WTC11 (cell line): ENCODE data around the gene STRA8. TPM values are rescaled to one million over a fixed set of nuclear protein-coding genes. Genes with fewer than 3 reads are reported as not detected.

ENCODE experiments used
- ATAC-seq: fragments of 200-7000 bp; cut with Tn5 transposase; 2 replicates; pipeline ENCODE4 v1.10.0; 2021; ENCODE audit warnings: mild to moderate bottlenecking, moderate library complexity
- CTCF ChIA-PET: fragments of 300-600 bp; sonication (Branson Sonifier 250); formaldehyde crosslinking; loops from one replicate; lab custom pipeline; 2021; ENCODE audit warnings: antibody characterized with exemption; lab: Charles Lee
- POLR2A ChIA-PET: fragments of 350-600 bp; sonication (Branson Sonifier 250); formaldehyde crosslinking; loops from one replicate; lab custom pipeline; 2021; ENCODE audit warnings: antibody characterized with exemption; lab: Charles Lee
- DNase-seq: peaks from one replicate; pipeline ENCODE4 v3.0.0; 2021; ENCODE audit warnings: low spot score
- H3K27ac Mint-ChIP-seq: 2 replicates; pipeline ENCODE4 v1.8.0; 2021; ENCODE audit warnings: mixed read lengths
- H3K27me3 Mint-ChIP-seq: 2 replicates; pipeline ENCODE4 v1.8.0; 2021; ENCODE audit warnings: low read depth, mild to moderate bottlenecking, moderate library complexity, mixed read lengths
- H3K36me3 Mint-ChIP-seq: 2 replicates; pipeline ENCODE4 v1.8.0; 2021; ENCODE audit warnings: mixed read lengths
- H3K4me1 Mint-ChIP-seq: 2 replicates; pipeline ENCODE4 v1.8.0; 2022; ENCODE audit warnings: mixed read lengths
- H3K4me3 Mint-ChIP-seq: 2 replicates; pipeline ENCODE4 v1.8.0; 2021; ENCODE audit warnings: mild to moderate bottlenecking, moderate library complexity, mixed read lengths
- H3K9me3 Mint-ChIP-seq: 2 replicates; pipeline ENCODE4 v1.8.0; 2021; ENCODE audit warnings: mixed read lengths
- AFF4 ChIP-seq: sonication (generic); formaldehyde crosslinking; IDR thresholded peaks from 2 replicates; pipeline ENCODE4 v1.8.1; 2023; ENCODE audit warnings: mild to moderate bottlenecking, missing genetic modification reagents, borderline replicate concordance
- ATF2 ChIP-seq: sonication (generic); formaldehyde crosslinking; IDR thresholded peaks from 2 replicates; pipeline ENCODE4 v1.8.1; 2022; ENCODE audit warnings: low read depth, missing genetic modification reagents, borderline replicate concordance
- ATF3 ChIP-seq: sonication (generic); formaldehyde crosslinking; conservative IDR thresholded peaks from 2 replicates; pipeline ENCODE4 v1.8.1; 2022; ENCODE audit warnings: mild to moderate bottlenecking, missing genetic modification reagents
- CREB1 ChIP-seq: sonication (generic); formaldehyde crosslinking; IDR thresholded peaks from 2 replicates; pipeline ENCODE4 v1.8.0; 2023; ENCODE audit warnings: mild to moderate bottlenecking, missing genetic modification reagents
- FOXP4 ChIP-seq: sonication (generic); formaldehyde crosslinking; IDR thresholded peaks from 2 replicates; pipeline ENCODE4 v1.8.0; 2022; ENCODE audit warnings: mild to moderate bottlenecking, missing genetic modification reagents
- HMGXB4 ChIP-seq: sonication (generic); formaldehyde crosslinking; IDR thresholded peaks from 2 replicates; pipeline ENCODE4 v1.8.1; 2023; ENCODE audit warnings: mild to moderate bottlenecking, moderate library complexity, missing genetic modification reagents
- IRF2 ChIP-seq: sonication (generic); formaldehyde crosslinking; IDR thresholded peaks from 2 replicates; pipeline ENCODE4 v1.8.0; 2022; ENCODE audit warnings: low read depth, missing genetic modification reagents, borderline replicate concordance
- MLX ChIP-seq: sonication (generic); formaldehyde crosslinking; IDR thresholded peaks from 2 replicates; pipeline ENCODE4 v1.8.1; 2023; ENCODE audit warnings: mild to moderate bottlenecking, missing genetic modification reagents, moderate library complexity
- MXD4 ChIP-seq: fragments of 250-450 bp; sonication (Bioruptor Pico); IDR thresholded peaks from 2 replicates; pipeline ENCODE4 v1.8.0; 2021; ENCODE audit warnings: mild to moderate bottlenecking, moderate library complexity, borderline replicate concordance
- NR3C1 ChIP-seq: sonication (generic); formaldehyde crosslinking; conservative IDR thresholded peaks from 2 replicates; pipeline ENCODE4 v1.8.1; 2023; ENCODE audit warnings: low read depth, mild to moderate bottlenecking, missing genetic modification reagents
- OVOL2 ChIP-seq: fragments of 250-450 bp; sonication (Bioruptor Pico); IDR thresholded peaks from 2 replicates; pipeline ENCODE4 v1.9.0; 2021; ENCODE audit warnings: mild to moderate bottlenecking, borderline replicate concordance
- PRRX2 ChIP-seq: fragments of 250-450 bp; sonication (Bioruptor Pico); IDR thresholded peaks from 2 replicates; pipeline ENCODE4 v1.8.0; 2021; ENCODE audit warnings: mild to moderate bottlenecking
- SMAD4 ChIP-seq: sonication (generic); formaldehyde crosslinking; IDR thresholded peaks from 2 replicates; pipeline ENCODE4 v1.8.0; 2022; ENCODE audit warnings: mild to moderate bottlenecking, missing genetic modification reagents
- ZNF532 ChIP-seq: fragments of 250-450 bp; sonication (Bioruptor Pico); IDR thresholded peaks from 2 replicates; pipeline ENCODE4 v1.9.0; 2021; ENCODE audit warnings: mild to moderate bottlenecking, borderline replicate concordance
- total RNA-seq: library from RNA; stranded (reverse); gene quantifications from 3 replicates; pipeline ENCODE4 v1.2.3, GENCODE V29; 2021

STRA8 gene
- total RNA-seq, 1 experiment from 2014 or later: not detected

- no peaks in the 10 kb centered on the region for H3K36me3 Mint-ChIP-seq
- CTCF ChIA-PET: interaction anchor here (1.6 to 5.2 kb wide), 2 partner anchors 8 to 15 kb away, joined by 4 to 52 read pairs; no protein-coding TSS in a partner anchor
- TF ChIP-seq FOXP4 (CRISPR knock-in tag): no peak
- TF ChIP-seq NR3C1: no peak
- no peak for TF ChIP-seq OVOL2 (CRISPR knock-in tag)
- no peak for TF ChIP-seq ATF2
- TF ChIP-seq MLX (CRISPR knock-in tag): no peak
- no peak for TF ChIP-seq ZNF532
- TF ChIP-seq IRF2 (CRISPR knock-in tag): no peak
- no peak for TF ChIP-seq PRRX2
- no peak for TF ChIP-seq SMAD4 (CRISPR knock-in tag)
- no peak for TF ChIP-seq MXD4 (CRISPR knock-in tag)
- TF ChIP-seq AFF4 (CRISPR knock-in tag): no peak
- no peak for TF ChIP-seq CREB1
- no peak for TF ChIP-seq ATF3 (CRISPR knock-in tag)
- TF ChIP-seq HMGXB4 (CRISPR knock-in tag): no peak
- no peak overlapping the region for H3K4me3 Mint-ChIP-seq
- peaks cover 8% of the 10 kb centered on the region for H3K9me3 Mint-ChIP-seq
- POLR2A ChIA-PET: no interaction called here
- H3K27ac Mint-ChIP-seq: no peak overlapping the region
- DNase-seq: no peak
- no peak for ATAC-seq
- H3K27me3 Mint-ChIP-seq: no peaks in the 10 kb centered on the region; the same call in 1 of the 2 replicates
- peaks cover 14% of the 10 kb centered on the region for H3K4me1 Mint-ChIP-seq
Observed at GRCh38 chr7:135260470-135260869, 26.8 kb downstream of the STRA8 start.
